GM12878 (cell line): ENCODE measurements around the gene TPT1.

Experiments
- BCL3 ChIP-seq: IDR thresholded peaks from 2 replicates; pipeline ENCODE4 v1.6.1; 2011; ENCODE audit warnings: borderline replicate concordance, low read depth, mild to moderate bottlenecking, moderate library complexity, low read length; ENCODE audit not compliant: insufficient read depth, poor library complexity, severe bottlenecking
- MXI1 ChIP-seq: fragments of 150-350 bp; IDR thresholded peaks from 2 replicates; pipeline ENCODE4 v1.6.1; 2011; ENCODE audit warnings: low read depth, mild to moderate bottlenecking, inconsistent platforms, low read length, improper control_type of control experiment
- NFXL1 ChIP-seq: fragments of 450-650 bp; IDR thresholded peaks from 2 replicates; pipeline ENCODE4 v1.6.1; 2017; ENCODE audit warnings: antibody characterized with exemption, mild to moderate bottlenecking, borderline replicate concordance
- TF ChIP-seq, protein P1 (sequence below), 3 experiments: IDR thresholded peaks in 2 of 3; conservative IDR thresholded peaks in 1 of 3; 2 replicates each; pipeline ENCODE4 v1.5.1; 2011; ENCODE audit warnings: low read depth in 3 of 3, low read length in 3 of 3, mild to moderate bottlenecking in 3 of 3, control low read depth in 2 of 3, moderate library complexity in 2 of 3, inconsistent platforms in 1 of 3, mixed read lengths in 1 of 3; ENCODE audit not compliant: control insufficient read depth in 2 of 3, insufficient read depth in 1 of 3; ENCODE audit errors: extremely low read depth in 1 of 3

GRCh38 chr13:45303026-45303425 is 38.0 kb downstream of the TPT1 start:
- TF ChIP-seq BCL3 (no peak), MXI1 (no peak), NFXL1 (no peak)
- TF ChIP-seq, protein P1, sequence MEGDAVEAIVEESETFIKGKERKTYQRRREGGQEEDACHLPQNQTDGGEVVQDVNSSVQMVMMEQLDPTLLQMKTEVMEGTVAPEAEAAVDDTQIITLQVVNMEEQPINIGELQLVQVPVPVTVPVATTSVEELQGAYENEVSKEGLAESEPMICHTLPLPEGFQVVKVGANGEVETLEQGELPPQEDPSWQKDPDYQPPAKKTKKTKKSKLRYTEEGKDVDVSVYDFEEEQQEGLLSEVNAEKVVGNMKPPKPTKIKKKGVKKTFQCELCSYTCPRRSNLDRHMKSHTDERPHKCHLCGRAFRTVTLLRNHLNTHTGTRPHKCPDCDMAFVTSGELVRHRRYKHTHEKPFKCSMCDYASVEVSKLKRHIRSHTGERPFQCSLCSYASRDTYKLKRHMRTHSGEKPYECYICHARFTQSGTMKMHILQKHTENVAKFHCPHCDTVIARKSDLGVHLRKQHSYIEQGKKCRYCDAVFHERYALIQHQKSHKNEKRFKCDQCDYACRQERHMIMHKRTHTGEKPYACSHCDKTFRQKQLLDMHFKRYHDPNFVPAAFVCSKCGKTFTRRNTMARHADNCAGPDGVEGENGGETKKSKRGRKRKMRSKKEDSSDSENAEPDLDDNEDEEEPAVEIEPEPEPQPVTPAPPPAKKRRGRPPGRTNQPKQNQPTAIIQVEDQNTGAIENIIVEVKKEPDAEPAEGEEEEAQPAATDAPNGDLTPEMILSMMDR (IDR thresholded peaks at IDR 0.05 in 2 of 3, conservative IDR thresholded peaks at IDR 0.05 in 1 of 3; ENCODE audit: control insufficient read depth in 2 of 3, extremely low read depth in 1 of 3, insufficient read depth in 1 of 3, low read depth in 3 of 3, low read length in 3 of 3): no peak
